ENCODE measurements around the gene CDH4.

CDH4 gene

DNA sequence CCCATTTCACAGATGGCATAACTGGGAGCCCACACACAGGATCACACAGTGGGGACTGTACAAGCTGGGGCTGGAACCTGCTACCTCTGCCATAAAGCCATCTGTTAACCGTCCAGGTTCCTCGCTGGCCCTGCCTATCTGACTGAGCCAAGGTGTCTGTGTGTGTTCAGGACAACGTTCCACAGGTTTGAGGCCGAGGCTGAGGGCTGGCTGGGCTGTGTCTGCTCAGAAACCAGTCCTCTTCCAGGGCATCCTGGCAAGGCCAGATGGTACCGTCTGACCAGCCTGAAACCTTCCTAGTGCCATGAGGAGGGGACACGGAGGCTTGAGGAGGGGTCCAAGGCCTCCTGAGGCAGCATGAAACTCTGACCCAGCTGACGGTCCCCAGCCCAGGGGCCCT lies 663.0 kb downstream of the CDH4 start:
- TF ChIP-seq, protein P1, sequence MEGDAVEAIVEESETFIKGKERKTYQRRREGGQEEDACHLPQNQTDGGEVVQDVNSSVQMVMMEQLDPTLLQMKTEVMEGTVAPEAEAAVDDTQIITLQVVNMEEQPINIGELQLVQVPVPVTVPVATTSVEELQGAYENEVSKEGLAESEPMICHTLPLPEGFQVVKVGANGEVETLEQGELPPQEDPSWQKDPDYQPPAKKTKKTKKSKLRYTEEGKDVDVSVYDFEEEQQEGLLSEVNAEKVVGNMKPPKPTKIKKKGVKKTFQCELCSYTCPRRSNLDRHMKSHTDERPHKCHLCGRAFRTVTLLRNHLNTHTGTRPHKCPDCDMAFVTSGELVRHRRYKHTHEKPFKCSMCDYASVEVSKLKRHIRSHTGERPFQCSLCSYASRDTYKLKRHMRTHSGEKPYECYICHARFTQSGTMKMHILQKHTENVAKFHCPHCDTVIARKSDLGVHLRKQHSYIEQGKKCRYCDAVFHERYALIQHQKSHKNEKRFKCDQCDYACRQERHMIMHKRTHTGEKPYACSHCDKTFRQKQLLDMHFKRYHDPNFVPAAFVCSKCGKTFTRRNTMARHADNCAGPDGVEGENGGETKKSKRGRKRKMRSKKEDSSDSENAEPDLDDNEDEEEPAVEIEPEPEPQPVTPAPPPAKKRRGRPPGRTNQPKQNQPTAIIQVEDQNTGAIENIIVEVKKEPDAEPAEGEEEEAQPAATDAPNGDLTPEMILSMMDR (IDR thresholded peaks at IDR 0.05; ENCODE audit: control insufficient read depth, extremely low read depth, insufficient read depth): no peak

DNA sequence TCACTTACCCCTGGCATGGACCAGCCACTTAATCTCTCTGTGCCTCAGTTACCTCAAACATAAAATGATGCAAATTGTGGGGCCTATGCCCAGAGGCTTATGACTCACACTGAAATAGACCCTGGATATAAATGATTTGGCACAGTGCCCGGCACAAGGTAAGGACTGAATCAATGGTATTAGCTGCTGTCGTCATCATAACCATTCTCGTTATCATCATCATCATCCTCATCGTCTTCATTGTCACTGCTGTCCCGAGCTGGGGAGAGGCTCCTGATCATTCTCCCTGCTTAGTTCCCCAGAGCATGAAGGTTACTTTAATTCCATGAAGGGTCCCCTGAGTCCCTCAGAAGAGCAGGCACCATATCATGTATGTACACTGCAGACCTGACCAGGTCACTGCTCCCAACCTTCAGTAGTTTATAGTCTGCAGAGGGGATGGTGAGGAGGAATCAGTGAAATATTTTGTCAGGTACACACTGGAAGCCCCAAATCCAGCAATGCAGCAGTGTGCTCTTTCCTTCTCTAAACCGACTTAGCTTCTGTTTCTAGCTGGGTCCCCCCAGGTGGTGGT lies 664.3 kb downstream of the CDH4 start:
- TF ChIP-seq, protein P1 (IDR thresholded peaks at IDR 0.05; ENCODE audit: control insufficient read depth, extremely low read depth, insufficient read depth): no peak
- no peak for DNase-seq (ENCODE audit: low read depth)
- H3K4me3 ChIP-seq (ENCODE audit: low read depth, low read length): no peak overlapping the region

More for the DNA sequence above, 663.0 kb downstream of the CDH4 start:
- DNase-seq (ENCODE audit: low read depth): no peak
- no peak overlapping the region for H3K4me3 ChIP-seq (ENCODE audit: low read depth, low read length)

DNA sequence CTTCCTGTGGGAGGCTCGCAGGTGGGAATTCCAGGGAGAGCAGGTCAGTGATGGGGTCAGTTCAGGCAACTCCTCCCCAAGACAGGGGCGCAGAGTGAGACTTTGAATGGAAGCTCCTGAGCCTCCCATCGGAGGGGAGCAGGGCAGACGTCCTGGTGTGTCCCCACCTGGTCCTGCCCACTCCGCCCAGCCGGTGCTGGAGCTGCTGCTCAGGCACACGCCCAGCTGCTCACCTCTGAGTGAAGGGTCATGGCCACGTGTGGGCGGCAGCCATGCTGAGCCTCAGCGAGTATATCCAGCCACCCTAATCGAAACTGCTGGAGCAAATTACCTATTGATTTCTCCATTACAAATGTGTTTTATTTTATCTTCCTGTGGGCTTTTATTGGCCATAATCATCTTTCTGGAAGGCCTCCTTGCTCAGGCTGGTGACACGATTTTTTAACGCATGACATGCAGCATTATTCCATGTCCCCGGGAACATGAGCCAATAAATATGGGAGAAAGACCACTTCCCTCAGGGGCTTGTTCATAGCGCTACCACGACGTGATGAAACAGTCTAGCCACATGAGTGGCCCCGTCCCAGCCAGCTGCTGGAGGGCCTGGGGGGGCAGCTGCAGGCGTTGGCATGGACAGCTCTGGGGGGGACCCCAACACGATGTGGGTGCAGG lies 665.5 kb downstream of the CDH4 start:
- TF ChIP-seq, protein P1 (IDR thresholded peaks at IDR 0.05; ENCODE audit: control insufficient read depth, extremely low read depth, insufficient read depth): no peak
- DNase-seq (ENCODE audit: low read depth): no peak
- no peak overlapping the region for H3K4me3 ChIP-seq (ENCODE audit: low read depth, low read length)

DNA sequence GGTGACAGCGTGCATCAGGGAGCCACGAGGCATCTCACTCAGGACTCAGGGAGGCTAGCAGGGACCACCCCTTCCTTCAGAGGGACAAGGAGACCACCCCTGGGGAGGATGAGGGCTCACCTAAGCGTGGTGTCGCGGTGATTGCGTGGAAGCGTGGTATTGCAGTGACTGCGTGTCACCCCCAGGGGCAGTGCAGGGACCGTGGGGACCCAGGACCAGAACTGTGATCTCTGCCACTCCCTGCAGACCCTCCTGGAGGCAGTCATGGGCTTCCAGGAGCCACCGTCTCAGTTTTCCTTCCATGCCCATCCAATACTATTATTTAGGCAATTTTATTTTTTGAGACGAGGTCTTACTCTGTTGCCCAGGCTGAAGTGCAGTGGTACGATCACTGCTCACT lies 666.5 kb downstream of the CDH4 start:
- TF ChIP-seq, protein P1 (IDR thresholded peaks at IDR 0.05; ENCODE audit: control insufficient read depth, extremely low read depth, insufficient read depth): 0 out of 2 replicates have a peak, but pooled peaks have one; percentile 16
- no peak for DNase-seq (ENCODE audit: low read depth)
- no peak overlapping the region for H3K4me3 ChIP-seq (ENCODE audit: low read depth, low read length)

DNA sequence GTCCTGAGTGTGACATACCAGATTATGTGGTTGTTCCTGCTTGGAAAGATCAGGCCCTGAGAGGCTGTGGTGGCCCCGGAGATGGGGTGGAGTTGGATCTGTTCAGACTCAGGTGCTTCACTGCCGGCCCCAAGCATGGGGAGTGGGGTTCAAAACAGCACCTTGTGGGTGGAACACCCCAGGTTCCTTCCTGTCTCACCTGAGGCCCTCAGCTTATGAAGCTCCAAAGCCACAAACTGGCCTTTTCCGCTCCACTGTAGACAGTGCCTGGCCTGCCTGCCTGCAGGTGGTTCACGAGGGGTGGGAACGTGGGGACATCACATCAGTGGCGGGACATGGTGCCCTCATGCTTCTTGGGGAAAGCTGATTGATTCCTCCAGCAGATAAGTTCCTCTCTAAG lies 667.2 kb downstream of the CDH4 start:
- H3K4me3 ChIP-seq (ENCODE audit: low read depth, low read length): no peak overlapping the region
- no peak for DNase-seq (ENCODE audit: low read depth)
- TF ChIP-seq, protein P1 (IDR thresholded peaks at IDR 0.05; ENCODE audit: control insufficient read depth, extremely low read depth, insufficient read depth): no peak

DNA sequence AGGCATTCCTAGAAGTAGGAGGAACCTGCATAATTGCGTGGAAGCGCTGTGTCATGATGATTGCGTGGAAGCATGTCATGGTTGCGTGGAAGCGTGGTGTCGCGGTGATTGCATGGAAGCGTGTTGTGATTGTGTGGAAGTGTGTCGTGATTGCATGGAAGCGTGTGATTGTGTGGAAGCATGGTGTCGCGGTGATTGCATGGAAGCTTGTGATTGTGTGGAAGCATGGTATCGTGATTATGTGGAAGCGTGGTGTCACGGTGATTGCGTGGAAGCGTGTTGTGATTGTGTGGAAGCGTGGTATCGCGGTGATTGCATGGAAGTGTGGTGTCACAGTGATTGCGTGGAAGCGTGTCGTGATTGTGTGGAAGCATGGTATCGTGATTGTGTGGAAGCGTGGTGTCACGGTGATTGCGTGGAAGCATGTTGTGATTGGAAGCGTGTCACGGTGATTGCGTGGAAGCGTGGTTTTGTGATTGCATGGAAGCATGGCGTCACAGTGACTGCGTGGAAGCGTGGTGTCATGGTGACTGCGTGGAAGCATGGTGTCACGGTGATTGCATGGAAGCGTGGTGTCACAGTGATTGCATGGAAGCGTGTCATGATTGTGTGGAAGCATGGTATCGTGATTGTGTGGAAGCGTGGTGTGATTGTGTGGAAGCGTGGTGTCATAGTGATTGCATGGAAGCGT lies 667.8 kb downstream of the CDH4 start:
- TF ChIP-seq, protein P1 (IDR thresholded peaks at IDR 0.05; ENCODE audit: control insufficient read depth, extremely low read depth, insufficient read depth): no peak
- no peak for DNase-seq (ENCODE audit: low read depth)
- no peak overlapping the region for H3K4me3 ChIP-seq (ENCODE audit: low read depth, low read length)

All from LNCaP clone FGC (cell line).